Smooth muscle cell (in vitro differentiated cells): Measurements from ENCODE around the gene PDE6D. TPM values are rescaled to one million over a fixed set of nuclear protein-coding genes. Genes with fewer than 3 reads are reported as not detected.

Experiments
- DNase-seq: peaks from one replicate; lab custom pipeline; 2025; ENCODE audit not compliant: unreplicated experiment; lab: John Stamatoyannopoulos, UW
- H2AFZ ChIP-seq: fragments of 200-600 bp; sonication (generic); 2 replicates; pipeline ENCODE4 v1.6.0; 2016; ENCODE audit warnings: antibody characterized with exemption, low read depth, mild to moderate bottlenecking
- H3F3A ChIP-seq: fragments of 200-600 bp; sonication (generic); 2 replicates; pipeline ENCODE4 v1.6.0; 2017; ENCODE audit warnings: antibody characterized with exemption, low read depth
- H3K27ac ChIP-seq: fragments of 200-600 bp; sonication (generic); 2 replicates; pipeline ENCODE4 v1.5.1; 2016; ENCODE audit warnings: low read depth, mild to moderate bottlenecking
- H3K27me3 ChIP-seq: fragments of 200-600 bp; sonication (generic); 2 replicates; pipeline ENCODE4 v1.6.1; 2016; ENCODE audit warnings: low read depth, mild to moderate bottlenecking
- H3K36me3 ChIP-seq: fragments of 200-600 bp; sonication (generic); 2 replicates; pipeline ENCODE4 v1.5.1; 2016; ENCODE audit warnings: low read depth
- H3K4me1 ChIP-seq: fragments of 200-600 bp; sonication (generic); 2 replicates; pipeline ENCODE4 v1.5.1; 2016; ENCODE audit warnings: low read depth
- H3K4me2 ChIP-seq: fragments of 200-600 bp; sonication (generic); 2 replicates; pipeline ENCODE4 v1.6.0; 2016; ENCODE audit warnings: mild to moderate bottlenecking
- H3K4me3 ChIP-seq: fragments of 200-600 bp; sonication (generic); 2 replicates; pipeline ENCODE4 v1.5.1; 2016; ENCODE audit warnings: mild to moderate bottlenecking
- H3K79me2 ChIP-seq: fragments of 200-600 bp; sonication (generic); 2 replicates; pipeline ENCODE4 v1.6.0; 2016; ENCODE audit warnings: low read depth, mild to moderate bottlenecking
- H3K9ac ChIP-seq: fragments of 200-600 bp; sonication (generic); 2 replicates; pipeline ENCODE4 v1.6.0; 2016; ENCODE audit warnings: low read depth
- H3K9me3 ChIP-seq: fragments of 200-600 bp; sonication (generic); replicated peaks from 2 replicates; pipeline ENCODE4 v1.5.1; 2016; ENCODE audit warnings: low read depth
- H4K20me1 ChIP-seq: fragments of 200-600 bp; sonication (generic); 2 replicates; pipeline ENCODE4 v1.6.0; 2016; ENCODE audit warnings: low read depth
- WGBS: methylation state at CpG from one replicate; pipeline ENCODE4 v1.1.7; 2016; ENCODE audit warnings: low lambda C conversion rate; 5-methylcytosine and 5-hydroxymethylcytosine counted together
- polyA plus RNA-seq: library from polyadenylated mRNA; unstranded; fragments of >200 nt; fragmentation: Nextera tagmentation; extraction: Ambion mirVana; gene quantifications from 2 replicates; pipeline ENCODE4 v1.2.1, GENCODE V29; 2016
- small RNA-seq: library from RNA; depleted of rRNA; stranded (forward); fragments of <200 nt; gene quantifications from one replicate; pipeline ENCODE3, GENCODE V24; 2014
- total RNA-seq: library from RNA; depleted of rRNA; stranded (reverse); fragments of >200 nt; gene quantifications from 2 replicates; pipeline ENCODE4 v1.2.3, GENCODE V29; 2014
- TF ChIP-seq, protein P1 (sequence below): fragments of 200-600 bp; sonication (generic); IDR thresholded peaks from 2 replicates; pipeline ENCODE4 v1.5.1; 2017; ENCODE audit warnings: borderline replicate concordance, mild to moderate bottlenecking, antibody characterized with exemption; ENCODE audit not compliant: insufficient read depth, poor library complexity, severe bottlenecking

Gene PDE6D
- total and polyA plus RNA-seq, 2 experiments from 2014 or later: 32.7 to 54.9 TPM

DNA sequence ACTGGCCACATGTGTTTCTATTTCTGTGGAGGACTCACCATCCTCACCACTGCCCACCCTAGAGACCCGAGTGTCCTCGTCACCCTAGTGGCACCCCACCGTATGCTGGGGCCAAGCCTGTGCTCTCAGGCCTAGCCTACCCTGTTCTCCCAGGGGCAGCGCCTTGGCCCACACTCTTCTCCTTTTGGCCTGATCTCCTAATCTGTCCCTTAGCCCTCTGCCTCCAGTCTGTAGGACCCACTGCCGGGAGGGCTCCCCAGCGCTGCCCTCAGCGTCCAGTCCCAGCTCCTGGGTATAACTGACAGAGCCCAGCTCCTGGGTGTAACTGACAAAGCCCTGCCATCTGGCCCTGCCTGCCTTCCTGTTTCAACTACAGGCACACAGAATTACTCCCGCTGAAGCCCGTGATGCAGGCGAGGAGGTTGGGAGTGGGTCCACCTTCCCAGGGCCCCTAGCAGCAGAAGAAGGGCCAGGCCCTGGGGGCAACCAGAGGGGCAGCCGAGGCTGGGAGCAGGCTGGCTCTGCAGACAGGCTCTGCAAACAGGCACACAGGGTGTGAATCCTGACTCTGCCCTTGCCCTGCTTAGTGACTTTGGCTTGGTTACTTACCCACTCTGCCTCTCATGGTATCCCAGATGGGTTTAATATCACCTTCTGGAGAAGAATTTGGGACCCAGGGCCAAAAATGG is 98.3 kb downstream of the PDE6D start:
- Histone ChIP-seq H3K79me2 (no peaks in the 10 kb centered on the region), H3K9me3 (no peaks in the 10 kb centered on the region), H2AFZ (no peak overlapping the region), H3K4me1 (peaks cover 15% of the 10 kb centered on the region), H4K20me1 (no peaks in the 10 kb centered on the region), H3K9ac (no peak overlapping the region), H3K27ac (no peak overlapping the region), H3K27me3 (no peaks in the 10 kb centered on the region), H3K4me3 (no peak overlapping the region), H3K4me2 (no peak overlapping the region), H3K36me3 (no peaks in the 10 kb centered on the region), H3F3A (peaks cover 10% of the 10 kb centered on the region)
- no peak for DNase-seq
- TF ChIP-seq, protein P1, sequence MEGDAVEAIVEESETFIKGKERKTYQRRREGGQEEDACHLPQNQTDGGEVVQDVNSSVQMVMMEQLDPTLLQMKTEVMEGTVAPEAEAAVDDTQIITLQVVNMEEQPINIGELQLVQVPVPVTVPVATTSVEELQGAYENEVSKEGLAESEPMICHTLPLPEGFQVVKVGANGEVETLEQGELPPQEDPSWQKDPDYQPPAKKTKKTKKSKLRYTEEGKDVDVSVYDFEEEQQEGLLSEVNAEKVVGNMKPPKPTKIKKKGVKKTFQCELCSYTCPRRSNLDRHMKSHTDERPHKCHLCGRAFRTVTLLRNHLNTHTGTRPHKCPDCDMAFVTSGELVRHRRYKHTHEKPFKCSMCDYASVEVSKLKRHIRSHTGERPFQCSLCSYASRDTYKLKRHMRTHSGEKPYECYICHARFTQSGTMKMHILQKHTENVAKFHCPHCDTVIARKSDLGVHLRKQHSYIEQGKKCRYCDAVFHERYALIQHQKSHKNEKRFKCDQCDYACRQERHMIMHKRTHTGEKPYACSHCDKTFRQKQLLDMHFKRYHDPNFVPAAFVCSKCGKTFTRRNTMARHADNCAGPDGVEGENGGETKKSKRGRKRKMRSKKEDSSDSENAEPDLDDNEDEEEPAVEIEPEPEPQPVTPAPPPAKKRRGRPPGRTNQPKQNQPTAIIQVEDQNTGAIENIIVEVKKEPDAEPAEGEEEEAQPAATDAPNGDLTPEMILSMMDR: no peak
- 86% methylated on average over 11 of the region's 11 CpGs for WGBS

Small RNA genes within 50 kb of the gene (small RNA-seq; reads per million reads assigned to genes)
- gene AC073476.4: not detected
- gene RF00015: not detected

Other genes with a start within 250 kb of the PDE6D start
- not detected in 2 replicates for gene TEX44, start 188.4 kb downstream of the PDE6D start, total RNA-seq
- not detected in 2 replicates for gene TEX44, start 188.4 kb downstream of the PDE6D start, polyA plus RNA-seq
- 576 and 655 TPM in 2 replicates for gene PTMA, start 72.8 kb downstream of the PDE6D start, total RNA-seq
- gene PTMA, start 72.8 kb downstream of the PDE6D start, polyA plus RNA-seq: 615 and 653 TPM in 2 replicates
- 27.2 and 29.7 TPM in 2 replicates for gene COPS7B, start 5.2 kb upstream of the PDE6D start, total RNA-seq
- gene COPS7B, start 5.2 kb upstream of the PDE6D start, polyA plus RNA-seq: 33.9 and 41.8 TPM in 2 replicates
- not detected in 2 replicates for gene NPPC, start 145.1 kb upstream of the PDE6D start, total RNA-seq
- gene NPPC, start 145.1 kb upstream of the PDE6D start, polyA plus RNA-seq: 0.21 and 0.22 TPM in 2 replicates
- gene DIS3L2, start 180.4 kb upstream of the PDE6D start, total RNA-seq: 9.8 and 25.2 TPM in 2 replicates
- gene DIS3L2, start 180.4 kb upstream of the PDE6D start, polyA plus RNA-seq: 10.7 and 11.4 TPM in 2 replicates